GM19240 (cell line): ENCODE results near the gene C14orf119.

Source experiments
- DNase-seq: peaks from one replicate; pipeline ENCODE4 v3.0.0; 2011; ENCODE audit warnings: low spot score; ENCODE audit not compliant: insufficient read length

The C14orf119 gene

DNA sequence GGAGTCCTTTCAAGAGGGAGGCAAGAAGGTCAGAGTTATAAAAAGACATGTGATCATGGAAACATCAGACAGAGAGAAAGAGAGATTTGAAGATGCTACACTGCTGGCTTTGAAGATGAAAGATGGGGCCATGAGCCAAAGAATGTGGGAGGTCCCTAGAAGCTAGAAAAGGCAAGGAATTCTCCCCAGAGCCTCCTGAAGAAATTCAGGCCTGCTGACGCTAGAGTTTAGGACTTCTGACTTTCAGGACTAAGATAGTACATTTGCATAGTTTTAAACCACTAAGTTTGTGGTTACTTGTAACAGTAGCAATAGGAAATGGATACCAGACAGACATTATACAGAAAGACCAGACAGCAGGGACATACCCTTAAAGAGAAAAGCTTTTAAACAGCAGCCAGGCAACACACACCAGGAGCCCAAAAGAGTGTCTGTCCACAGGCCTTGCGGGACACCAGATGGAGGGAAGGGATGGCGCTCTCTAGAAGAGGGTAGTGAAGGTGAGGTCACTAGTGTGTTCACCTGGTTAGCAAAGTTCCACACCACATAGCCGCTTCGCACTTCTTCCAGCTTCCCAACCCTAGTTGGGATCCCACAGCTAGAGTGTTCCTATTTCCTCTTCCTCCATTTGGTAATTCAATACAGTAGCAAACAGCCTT lies 53.4 kb downstream of the C14orf119 start:
- no peak for DNase-seq

DNA sequence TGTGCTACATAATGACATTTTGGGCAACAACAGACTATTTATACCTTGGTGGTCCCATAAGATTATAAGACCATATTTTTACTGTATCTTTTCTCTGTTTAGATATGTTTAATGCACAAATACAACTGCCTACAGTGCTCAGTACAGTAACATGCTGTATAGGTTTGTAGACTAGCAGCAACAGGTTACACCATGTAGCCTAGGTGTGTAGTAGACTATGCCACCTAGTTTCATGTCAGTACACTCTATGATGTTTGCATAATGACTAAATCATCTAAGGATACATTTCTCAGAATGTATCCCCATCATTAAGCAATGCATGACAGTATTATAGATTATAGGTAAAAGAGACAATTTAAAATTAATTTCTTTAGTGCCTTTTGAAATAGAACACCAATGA lies 54.4 kb downstream of the C14orf119 start:
- DNase-seq, result no peak
